ENCODE results near the gene PRKN. TPM values are rescaled to one million over a fixed set of nuclear protein-coding genes. Genes with fewer than 3 reads are reported as not detected.
A peak's percentile ranks its signal among the peaks of the same experiment; 100 is the strongest.

The PRKN gene
- total RNA-seq, 1 donor from 2014 or later = 5.7 TPM

- no peak for TF ChIP-seq CTCF (IDR thresholded peaks at IDR 0.05)
Measured at GRCh38 chr6:161362266-161362665, 1365.3 kb downstream of the PRKN start.

GRCh38 chr6:161361529-161361928 is 1366.0 kb downstream of the PRKN start:
- TF ChIP-seq CTCF (IDR thresholded peaks at IDR 0.05) = no peak
- peaks cover 4% of the 10 kb centered on the region for H3K9me3 Mint-ChIP-seq (ENCODE audit: low read depth)
- no peaks in the 10 kb centered on the region for H3K27me3 Mint-ChIP-seq (ENCODE audit: low read depth)
- no peak overlapping the region for H3K4me3 Mint-ChIP-seq (ENCODE audit: unreplicated experiment)
- H3K27ac Mint-ChIP-seq (ENCODE audit: unreplicated experiment) = no peak overlapping the region
- peaks cover 6% of the 10 kb centered on the region for H3K36me3 Mint-ChIP-seq (ENCODE audit: low read depth)
- DNase-seq (ENCODE audit: low spot score) = no peak
- peaks cover 15% of the 10 kb centered on the region for H3K4me1 Mint-ChIP-seq (ENCODE audit: low read depth)

More at GRCh38 chr6:161362266-161362665, 1365.3 kb downstream of the PRKN start:
- Mint-ChIP-seq H3K4me1 (ENCODE audit: low read depth) (peaks cover 15% of the 10 kb centered on the region), H3K27me3 (ENCODE audit: low read depth) (no peaks in the 10 kb centered on the region), H3K36me3 (ENCODE audit: low read depth) (peaks cover 3% of the 10 kb centered on the region), H3K4me3 (ENCODE audit: unreplicated experiment) (no peak overlapping the region), H3K9me3 (ENCODE audit: low read depth) (peaks cover 4% of the 10 kb centered on the region), H3K27ac (ENCODE audit: unreplicated experiment) (no peak overlapping the region)
- DNase-seq (ENCODE audit: low spot score) = no peak

- TF ChIP-seq CTCF (IDR thresholded peaks at IDR 0.05) = no peak
- peaks cover 4% of the 10 kb centered on the region for H3K9me3 Mint-ChIP-seq (ENCODE audit: low read depth)
- no peaks in the 10 kb centered on the region for H3K27me3 Mint-ChIP-seq (ENCODE audit: low read depth)
- H3K27ac Mint-ChIP-seq (ENCODE audit: unreplicated experiment) = no peak overlapping the region
- no peak overlapping the region for H3K4me3 Mint-ChIP-seq (ENCODE audit: unreplicated experiment)
- peaks cover 6% of the 10 kb centered on the region for H3K36me3 Mint-ChIP-seq (ENCODE audit: low read depth)
- H3K4me1 Mint-ChIP-seq (ENCODE audit: low read depth) = peaks cover 15% of the 10 kb centered on the region
- no peak for DNase-seq (ENCODE audit: low spot score)
Measured at GRCh38 chr6:161360520-161360919, 1367.0 kb downstream of the PRKN start.

GRCh38 chr6:161359618-161359945 is 1368.0 kb downstream of the PRKN start:
- H3K36me3 Mint-ChIP-seq (ENCODE audit: low read depth) = peaks cover 6% of the 10 kb centered on the region
- TF ChIP-seq CTCF (IDR thresholded peaks at IDR 0.05) = no peak
- H3K27me3 Mint-ChIP-seq (ENCODE audit: low read depth) = no peaks in the 10 kb centered on the region
- H3K27ac Mint-ChIP-seq (ENCODE audit: unreplicated experiment) = peak overlapping the region; percentile 34
- H3K4me1 Mint-ChIP-seq (ENCODE audit: low read depth) = peaks cover 15% of the 10 kb centered on the region
- H3K9me3 Mint-ChIP-seq (ENCODE audit: low read depth) = peaks cover 4% of the 10 kb centered on the region
- no peak for DNase-seq (ENCODE audit: low spot score)
- peak overlapping the region; percentile 24 for H3K4me3 Mint-ChIP-seq (ENCODE audit: unreplicated experiment)

GRCh38 chr6:161356167-161356854 is 1371.3 kb downstream of the PRKN start:
- no peak for TF ChIP-seq CTCF (IDR thresholded peaks at IDR 0.05)
- H3K27ac Mint-ChIP-seq (ENCODE audit: unreplicated experiment) = no peak overlapping the region
- H3K27me3 Mint-ChIP-seq (ENCODE audit: low read depth) = no peaks in the 10 kb centered on the region
- H3K4me3 Mint-ChIP-seq (ENCODE audit: unreplicated experiment) = no peak overlapping the region
- DNase-seq (ENCODE audit: low spot score) = no peak
- H3K36me3 Mint-ChIP-seq (ENCODE audit: low read depth) = peaks cover 3% of the 10 kb centered on the region
- H3K4me1 Mint-ChIP-seq (ENCODE audit: low read depth) = peaks cover 18% of the 10 kb centered on the region
- no peaks in the 10 kb centered on the region for H3K9me3 Mint-ChIP-seq (ENCODE audit: low read depth)
